GM21367 (cell line): ENCODE results near the gene SERP2.

ENCODE experiments used
- ATAC-seq: cut with Tn5 transposase; IDR thresholded peaks from one replicate; pipeline ENCODE4 v1.9.1; 2021; ENCODE audit not compliant: unreplicated experiment

SERP2 gene

DNA sequence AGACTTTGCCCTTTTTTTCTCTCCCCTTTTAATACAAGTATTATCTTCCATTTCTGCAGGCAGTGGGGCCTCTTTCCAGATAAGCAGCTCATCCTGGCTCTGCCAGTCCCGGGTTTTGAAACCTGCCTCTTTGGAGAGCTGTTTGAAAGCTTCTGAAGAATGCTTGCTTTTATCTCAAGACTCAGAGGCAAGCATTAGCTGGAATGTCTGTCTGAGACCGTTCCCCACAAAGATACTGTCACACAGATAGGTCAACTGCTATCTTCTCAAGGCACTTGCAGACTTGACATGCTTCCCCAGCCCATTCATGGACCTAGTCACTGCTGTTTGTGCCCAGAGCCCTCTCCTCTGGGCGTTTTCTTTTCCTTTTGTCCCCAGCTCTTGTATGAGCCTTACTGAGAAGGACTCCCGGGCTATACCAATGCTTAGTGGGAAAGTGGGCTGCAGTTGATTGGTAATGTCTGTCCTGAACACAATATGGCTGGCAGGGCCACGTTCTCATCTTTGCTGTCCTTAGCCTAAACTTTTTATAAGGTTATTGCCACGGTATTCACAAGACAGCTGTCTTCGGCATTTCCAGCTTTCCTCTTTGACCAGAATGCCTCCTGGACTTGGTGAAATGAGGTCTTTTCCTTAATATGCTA, 13.4 kb downstream of the SERP2 start:
- no peak for ATAC-seq

DNA sequence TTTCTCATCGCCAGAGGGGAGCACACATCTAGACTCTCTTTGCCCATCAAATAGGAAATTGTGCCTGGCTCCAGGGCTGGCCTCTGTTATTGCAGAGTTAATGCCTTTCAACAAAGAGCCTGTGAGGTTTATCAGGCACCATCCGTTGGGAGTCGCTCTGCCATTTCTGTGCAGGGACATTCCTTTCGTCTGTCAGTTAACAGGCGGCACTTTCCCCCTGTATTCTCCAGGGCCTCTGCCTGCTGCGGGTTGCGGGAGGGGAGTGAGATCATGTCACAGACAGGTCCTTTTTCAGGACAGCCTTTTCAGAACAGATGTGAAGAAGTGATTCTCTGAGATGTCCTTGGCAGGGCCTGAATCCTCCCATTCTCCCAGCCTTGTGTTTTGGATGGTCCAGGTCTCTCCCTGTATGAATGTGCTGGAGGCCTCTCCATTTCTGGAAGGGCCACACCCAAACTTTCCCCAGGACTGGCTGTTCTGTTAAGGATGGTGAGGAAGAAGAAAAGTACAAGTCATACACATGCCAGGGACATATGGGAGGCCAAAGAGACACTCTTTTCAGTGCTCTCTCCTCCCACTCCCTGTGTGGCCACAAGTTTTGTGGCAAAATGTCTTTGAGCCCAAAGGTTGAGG, 14.9 kb downstream of the SERP2 start:
- no peak for ATAC-seq

DNA sequence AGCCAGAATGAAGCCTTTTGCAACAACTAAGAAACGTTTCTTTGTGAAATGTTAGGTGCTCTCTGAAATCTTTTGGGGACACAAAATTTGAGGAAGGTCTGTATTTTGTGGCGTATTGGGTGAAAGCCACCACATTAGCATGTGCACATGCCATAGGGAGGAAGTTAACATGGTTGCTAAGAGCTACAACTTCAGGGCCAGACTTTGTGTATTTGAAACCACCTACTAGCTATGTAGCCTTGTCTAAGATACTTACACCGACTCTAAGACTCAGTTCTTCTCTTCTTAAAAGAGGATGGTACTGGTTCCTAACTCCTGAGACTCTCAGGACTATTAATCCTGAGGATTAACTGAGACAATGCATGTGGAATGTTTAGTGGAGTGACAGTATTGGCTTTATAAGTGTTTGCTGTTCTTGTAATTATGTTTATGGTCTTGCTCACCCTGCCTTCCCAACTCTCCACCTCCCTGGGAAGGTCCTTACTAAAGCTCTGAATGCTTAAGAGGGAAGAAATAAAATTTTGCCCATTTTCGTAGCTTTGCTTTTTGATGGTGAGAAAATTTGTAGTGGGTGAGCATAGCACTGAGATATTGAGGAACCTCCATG, 15.5 kb downstream of the SERP2 start:
- no peak for ATAC-seq

DNA sequence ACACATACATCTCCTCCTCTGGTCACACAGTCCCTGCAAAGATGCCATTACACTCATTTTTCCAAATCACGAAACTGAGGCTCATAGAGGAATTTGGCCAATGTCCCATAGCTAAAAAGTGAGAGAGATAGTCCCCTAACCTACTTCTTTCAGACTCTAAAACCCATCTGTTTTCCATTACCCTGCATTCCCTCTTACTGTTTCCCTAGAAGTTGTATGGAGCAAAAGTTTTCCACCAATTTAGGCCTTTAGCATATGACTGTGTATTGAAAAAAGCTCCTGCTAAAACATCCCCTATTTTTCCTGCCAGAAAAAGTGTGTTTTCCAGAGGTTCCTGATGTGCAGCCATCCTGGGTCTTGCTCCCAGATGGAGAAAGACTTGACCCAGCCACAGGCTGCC, 16.3 kb downstream of the SERP2 start:
- ATAC-seq, result no peak

GRCh38 chr13:44393391-44393790, 19.8 kb downstream of the SERP2 start:
- no peak for ATAC-seq

GRCh38 chr13:44394658-44395057, 21.0 kb downstream of the SERP2 start:
- ATAC-seq, result no peak

DNA sequence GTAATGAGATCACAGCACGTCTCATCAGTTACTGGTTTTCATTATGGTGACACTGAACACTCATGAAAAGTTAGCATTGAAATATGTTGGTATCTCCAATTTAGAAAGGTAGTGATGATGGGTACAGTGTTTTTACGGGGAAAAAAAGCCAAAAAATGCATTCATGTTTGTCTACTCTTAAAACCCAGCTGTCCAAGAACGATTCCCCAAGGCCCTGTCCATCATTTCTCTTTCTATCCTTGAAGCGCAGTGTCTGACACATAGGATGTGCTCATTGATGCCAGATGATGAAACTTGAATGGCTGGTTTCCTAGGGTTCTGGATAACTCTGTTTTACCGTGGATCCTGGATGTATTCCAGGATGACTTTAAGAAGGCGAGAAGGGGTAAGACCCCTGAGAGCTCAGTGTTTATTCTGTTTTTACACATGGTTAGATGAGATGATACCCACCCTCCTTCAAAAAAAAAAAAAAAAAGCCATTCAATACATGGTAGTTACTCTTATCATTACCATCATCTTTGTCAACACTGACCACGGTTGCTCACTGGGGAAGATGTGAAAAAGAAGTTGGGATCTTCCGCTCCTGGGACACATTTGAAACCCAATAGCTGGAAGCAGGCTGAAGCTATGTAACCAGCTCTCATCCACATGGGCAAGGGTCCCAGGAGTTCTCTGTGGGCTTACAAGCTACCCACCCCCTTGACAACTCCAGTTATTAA, 22.5 kb downstream of the SERP2 start:
- ATAC-seq, result no peak

GRCh38 chr13:44396701-44397580, 23.3 kb downstream of the SERP2 start:
- no peak for ATAC-seq

DNA sequence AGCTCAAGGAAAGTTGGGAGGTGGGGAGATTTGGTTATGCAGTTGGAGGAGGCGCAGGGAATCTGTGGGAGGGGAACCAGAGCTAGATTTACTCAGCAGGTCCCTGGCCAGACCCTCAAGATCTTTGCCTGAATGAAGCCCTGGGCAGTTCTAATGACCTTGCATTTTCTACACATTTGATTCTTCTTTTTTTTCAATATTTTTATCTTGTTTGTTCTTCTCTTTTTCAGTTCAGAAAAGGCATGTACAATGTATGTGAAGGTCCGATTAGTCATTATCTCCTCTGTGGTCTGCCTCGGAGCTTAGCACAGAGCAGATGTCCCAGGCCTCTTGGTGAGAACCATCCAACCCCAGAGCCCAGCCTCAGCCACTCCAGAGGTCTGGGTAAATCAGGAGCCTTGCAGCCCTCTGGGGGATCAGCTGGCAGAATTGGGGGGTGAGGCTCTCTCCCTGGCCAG, 24.2 kb downstream of the SERP2 start:
- no peak for ATAC-seq

- ATAC-seq, result no peak
These were observed 25.0 kb downstream of the SERP2 start for GRCh38 chr13:44398606-44399005.

GRCh38 chr13:44399074-44399473, 25.4 kb downstream of the SERP2 start:
- ATAC-seq, result no peak

GRCh38 chr13:44400736-44401135, 27.1 kb downstream of the SERP2 start:
- no peak for ATAC-seq

DNA sequence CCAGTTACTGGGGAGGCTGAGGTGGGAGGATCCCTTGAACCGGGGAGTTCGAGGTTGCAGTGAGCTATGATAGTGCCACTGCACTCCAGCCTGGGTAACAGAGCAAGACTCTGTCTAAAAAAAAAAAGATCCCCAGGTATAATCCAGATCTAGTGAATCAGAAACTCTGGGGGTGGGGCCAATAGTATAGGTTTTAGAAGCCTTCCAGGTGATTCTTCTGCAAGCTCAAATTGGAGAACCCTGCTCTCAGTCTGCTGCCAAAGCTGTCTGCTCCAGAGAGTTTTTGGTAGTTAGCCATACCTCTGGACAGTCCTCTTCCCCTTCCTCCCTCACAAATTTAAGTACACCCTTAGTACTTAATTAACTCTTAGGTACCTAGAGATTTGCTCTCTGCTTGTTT, 28.0 kb downstream of the SERP2 start:
- ATAC-seq, result no peak

DNA sequence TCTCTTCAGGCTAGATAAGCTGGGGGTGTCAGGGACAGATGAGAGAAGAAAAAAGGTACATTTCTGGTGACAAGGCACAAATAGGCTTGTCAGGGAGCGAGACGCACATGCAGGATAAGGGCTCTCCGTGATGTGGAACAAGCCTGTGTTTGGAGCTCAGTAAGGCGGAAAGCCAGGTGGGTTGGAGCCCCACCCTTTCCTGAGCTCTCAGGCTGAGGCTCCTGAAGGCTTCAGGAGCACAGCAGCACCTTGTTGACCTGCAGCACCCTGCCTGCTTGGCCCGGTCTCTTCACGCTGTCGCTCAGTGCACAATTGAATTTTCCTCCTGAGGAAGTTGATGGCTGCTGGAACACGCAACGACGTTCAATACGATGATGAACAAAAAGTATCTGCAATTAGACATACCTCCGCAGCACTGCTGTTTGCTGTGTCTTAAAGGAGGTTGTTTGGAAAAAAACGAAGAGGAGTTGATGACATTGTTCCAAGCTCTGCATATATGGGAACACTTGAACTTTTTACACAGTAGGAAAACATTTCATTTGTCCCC, 29.3 kb downstream of the SERP2 start:
- no peak for ATAC-seq

- no peak for ATAC-seq
These were observed 29.9 kb downstream of the SERP2 start for GRCh38 chr13:44403461-44404056.

- ATAC-seq, result no peak
These were observed 30.9 kb downstream of the SERP2 start for GRCh38 chr13:44404261-44405132.

GRCh38 chr13:44406617-44407016, 33.0 kb downstream of the SERP2 start:
- no peak for ATAC-seq

- no peak for ATAC-seq
These were observed 33.8 kb downstream of the SERP2 start for GRCh38 chr13:44407379-44407778.

- no peak for ATAC-seq
These were observed 34.3 kb downstream of the SERP2 start for GRCh38 chr13:44407891-44408290.
